ENCODE results near the gene ASTN2. TPM values are rescaled to one million over a fixed set of nuclear protein-coding genes. Genes with fewer than 3 reads are reported as not detected.

The ASTN2 gene, protein sequence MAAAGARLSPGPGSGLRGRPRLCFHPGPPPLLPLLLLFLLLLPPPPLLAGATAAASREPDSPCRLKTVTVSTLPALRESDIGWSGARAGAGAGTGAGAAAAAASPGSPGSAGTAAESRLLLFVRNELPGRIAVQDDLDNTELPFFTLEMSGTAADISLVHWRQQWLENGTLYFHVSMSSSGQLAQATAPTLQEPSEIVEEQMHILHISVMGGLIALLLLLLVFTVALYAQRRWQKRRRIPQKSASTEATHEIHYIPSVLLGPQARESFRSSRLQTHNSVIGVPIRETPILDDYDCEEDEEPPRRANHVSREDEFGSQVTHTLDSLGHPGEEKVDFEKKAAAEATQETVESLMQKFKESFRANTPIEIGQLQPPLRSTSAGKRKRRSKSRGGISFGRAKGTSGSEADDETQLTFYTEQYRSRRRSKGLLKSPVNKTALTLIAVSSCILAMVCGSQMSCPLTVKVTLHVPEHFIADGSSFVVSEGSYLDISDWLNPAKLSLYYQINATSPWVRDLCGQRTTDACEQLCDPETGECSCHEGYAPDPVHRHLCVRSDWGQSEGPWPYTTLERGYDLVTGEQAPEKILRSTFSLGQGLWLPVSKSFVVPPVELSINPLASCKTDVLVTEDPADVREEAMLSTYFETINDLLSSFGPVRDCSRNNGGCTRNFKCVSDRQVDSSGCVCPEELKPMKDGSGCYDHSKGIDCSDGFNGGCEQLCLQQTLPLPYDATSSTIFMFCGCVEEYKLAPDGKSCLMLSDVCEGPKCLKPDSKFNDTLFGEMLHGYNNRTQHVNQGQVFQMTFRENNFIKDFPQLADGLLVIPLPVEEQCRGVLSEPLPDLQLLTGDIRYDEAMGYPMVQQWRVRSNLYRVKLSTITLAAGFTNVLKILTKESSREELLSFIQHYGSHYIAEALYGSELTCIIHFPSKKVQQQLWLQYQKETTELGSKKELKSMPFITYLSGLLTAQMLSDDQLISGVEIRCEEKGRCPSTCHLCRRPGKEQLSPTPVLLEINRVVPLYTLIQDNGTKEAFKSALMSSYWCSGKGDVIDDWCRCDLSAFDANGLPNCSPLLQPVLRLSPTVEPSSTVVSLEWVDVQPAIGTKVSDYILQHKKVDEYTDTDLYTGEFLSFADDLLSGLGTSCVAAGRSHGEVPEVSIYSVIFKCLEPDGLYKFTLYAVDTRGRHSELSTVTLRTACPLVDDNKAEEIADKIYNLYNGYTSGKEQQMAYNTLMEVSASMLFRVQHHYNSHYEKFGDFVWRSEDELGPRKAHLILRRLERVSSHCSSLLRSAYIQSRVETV (N-terminal part only)
- total RNA-seq, result 31.6 TPM

DNA sequence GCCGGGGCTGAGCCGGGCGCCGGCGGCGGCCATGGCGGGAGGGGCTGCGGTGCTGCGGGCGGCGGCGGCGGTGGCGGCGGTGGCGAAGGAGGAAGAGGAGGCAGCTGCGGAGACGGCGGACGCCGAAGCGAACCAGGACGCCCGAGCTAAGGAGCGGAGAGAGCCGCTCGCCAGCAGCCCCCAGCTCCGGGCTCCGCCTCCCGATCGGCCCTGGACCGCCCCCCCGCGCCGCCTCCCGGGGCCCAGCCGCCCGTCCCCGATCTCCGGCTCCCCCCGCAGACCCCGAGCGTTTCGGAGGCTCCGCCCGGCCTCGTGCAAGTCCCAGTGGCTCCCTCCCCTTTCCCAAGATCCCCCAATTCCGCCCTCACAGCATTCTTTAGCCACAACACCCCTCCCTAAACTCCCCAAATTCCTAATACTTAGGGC, at the start of gene ASTN2:
ASTN2 (minus strand) TSS at position 152 of the 426 bp plus-strand sequence; CDS start at position 33, 119 bp downstream.

GRCh38 chr9:116687074-116687753, 727.6 kb downstream of the ASTN2 start, which contains the start of gene TRIM32:
TSS of gene TRIM32 (plus strand) at chr9:116687305. CDS start at chr9:116697743, 10,438 bp downstream.

Small RNA genes lying within 50 kb of the gene (small RNA-seq; reads per million reads assigned to genes)
- not detected for gene SNORA70C (ENCODE audit: low replicate concordance)
